SK-N-SH treated with all-trans-retinoic acid at 6 μM for 48 hours (cell line): ENCODE results near the gene HPN.
"Not testable (repeated sequence)": the region's sequence is repeated elsewhere in the genome, so short reads cannot be mapped to it uniquely, and the experiment has no call there.

Experiments used
- ATAC-seq: fragments of 200-7000 bp; cut with Tn5 transposase; 3 replicates; pipeline ENCODE4 v1.9.1; 2020; ENCODE audit warnings: mild to moderate bottlenecking, moderate library complexity
- ARNTL ChIP-seq: fragments of 450-650 bp; formaldehyde crosslinking; IDR thresholded peaks from 2 replicates; pipeline ENCODE4 v1.5.0; 2020; ENCODE audit warnings: low read depth, mild to moderate bottlenecking, moderate library complexity, borderline replicate concordance
- BACH2 ChIP-seq: fragments of 250-450 bp; sonication (Bioruptor Pico); IDR thresholded peaks from 2 replicates; pipeline ENCODE4 v1.9.0; 2021; ENCODE audit warnings: mild to moderate bottlenecking, borderline replicate concordance
- CSDC2 ChIP-seq: fragments of 250-450 bp; sonication (Bioruptor Pico); IDR thresholded peaks from 2 replicates; pipeline ENCODE4 v1.5.0; 2020; ENCODE audit warnings: mild to moderate bottlenecking, moderate library complexity
- ESRRG ChIP-seq: fragments of 250-450 bp; sonication (Bioruptor Pico); IDR thresholded peaks from 2 replicates; pipeline ENCODE4 v1.6.1; 2021; ENCODE audit warnings: mild to moderate bottlenecking
- ISL1 ChIP-seq: fragments of 250-450 bp; sonication (Bioruptor Pico); IDR thresholded peaks from 2 replicates; pipeline ENCODE4 v2.1.2; 2022; ENCODE audit warnings: mild to moderate bottlenecking, moderate library complexity
- OSR1 ChIP-seq: fragments of 250-450 bp; sonication (Bioruptor Pico); IDR thresholded peaks from 2 replicates; pipeline ENCODE4 v1.8.0; 2022; ENCODE audit warnings: moderate library complexity, mild to moderate bottlenecking, inconsistent platforms
- PPARA ChIP-seq: fragments of 250-450 bp; sonication (Bioruptor Pico); IDR thresholded peaks from 2 replicates; pipeline ENCODE4 v1.5.0; 2020; ENCODE audit warnings: mild to moderate bottlenecking, borderline replicate concordance
- RARB ChIP-seq: fragments of 250-450 bp; sonication (Bioruptor Pico); IDR thresholded peaks from 2 replicates; pipeline ENCODE4 v1.8.0; 2021; ENCODE audit warnings: mild to moderate bottlenecking, moderate library complexity
- TCF4 ChIP-seq: fragments of 250-450 bp; sonication (Bioruptor Pico); IDR thresholded peaks from 2 replicates; pipeline ENCODE4 v1.8.0; 2021; ENCODE audit warnings: mild to moderate bottlenecking, moderate library complexity, borderline replicate concordance
- TOX ChIP-seq: fragments of 250-450 bp; sonication (Bioruptor Pico); IDR thresholded peaks from 2 replicates; pipeline ENCODE4 v1.8.0; 2021; ENCODE audit warnings: mild to moderate bottlenecking, moderate library complexity, borderline replicate concordance
- ZC3H10 ChIP-seq: fragments of 250-450 bp; sonication (Bioruptor Pico); IDR thresholded peaks from 2 replicates; pipeline ENCODE4 v1.5.1; 2021; ENCODE audit warnings: mild to moderate bottlenecking, moderate library complexity
- ZFP3 ChIP-seq: fragments of 250-450 bp; sonication (Bioruptor Pico); IDR thresholded peaks from 2 replicates; pipeline ENCODE4 v1.5.0; 2020; ENCODE audit warnings: mild to moderate bottlenecking, moderate library complexity
- ZFP30 ChIP-seq: fragments of 450-650 bp; formaldehyde crosslinking; IDR thresholded peaks from 2 replicates; pipeline ENCODE4 v1.5.0; 2022; ENCODE audit warnings: mild to moderate bottlenecking, moderate library complexity
- ZNF565 ChIP-seq: fragments of 450-650 bp; formaldehyde crosslinking; conservative IDR thresholded peaks from 2 replicates; pipeline ENCODE4 v1.5.0; 2020; ENCODE audit warnings: low read depth, mild to moderate bottlenecking, moderate library complexity
- ZNF8 ChIP-seq: fragments of 450-650 bp; formaldehyde crosslinking; IDR thresholded peaks from 2 replicates; pipeline ENCODE4 v1.5.0; 2020; ENCODE audit warnings: mild to moderate bottlenecking, moderate library complexity
- TF ChIP-seq, protein P1 (sequence below): fragments of 250-450 bp; sonication (Bioruptor Pico); IDR thresholded peaks from 2 replicates; pipeline ENCODE4 v1.8.0; 2021; ENCODE audit warnings: low read depth, mild to moderate bottlenecking, moderate library complexity, borderline replicate concordance
- TF ChIP-seq, protein P2 (sequence below): fragments of 250-450 bp; sonication (Bioruptor Pico); IDR thresholded peaks from 2 replicates; pipeline ENCODE4 v1.5.0; 2020; ENCODE audit warnings: mild to moderate bottlenecking, moderate library complexity
- TF ChIP-seq, protein P3 (sequence below): fragments of 250-450 bp; sonication (Bioruptor Pico); IDR thresholded peaks from 2 replicates; pipeline ENCODE4 v1.5.1; 2021; ENCODE audit warnings: mild to moderate bottlenecking, moderate library complexity

Gene HPN

DNA sequence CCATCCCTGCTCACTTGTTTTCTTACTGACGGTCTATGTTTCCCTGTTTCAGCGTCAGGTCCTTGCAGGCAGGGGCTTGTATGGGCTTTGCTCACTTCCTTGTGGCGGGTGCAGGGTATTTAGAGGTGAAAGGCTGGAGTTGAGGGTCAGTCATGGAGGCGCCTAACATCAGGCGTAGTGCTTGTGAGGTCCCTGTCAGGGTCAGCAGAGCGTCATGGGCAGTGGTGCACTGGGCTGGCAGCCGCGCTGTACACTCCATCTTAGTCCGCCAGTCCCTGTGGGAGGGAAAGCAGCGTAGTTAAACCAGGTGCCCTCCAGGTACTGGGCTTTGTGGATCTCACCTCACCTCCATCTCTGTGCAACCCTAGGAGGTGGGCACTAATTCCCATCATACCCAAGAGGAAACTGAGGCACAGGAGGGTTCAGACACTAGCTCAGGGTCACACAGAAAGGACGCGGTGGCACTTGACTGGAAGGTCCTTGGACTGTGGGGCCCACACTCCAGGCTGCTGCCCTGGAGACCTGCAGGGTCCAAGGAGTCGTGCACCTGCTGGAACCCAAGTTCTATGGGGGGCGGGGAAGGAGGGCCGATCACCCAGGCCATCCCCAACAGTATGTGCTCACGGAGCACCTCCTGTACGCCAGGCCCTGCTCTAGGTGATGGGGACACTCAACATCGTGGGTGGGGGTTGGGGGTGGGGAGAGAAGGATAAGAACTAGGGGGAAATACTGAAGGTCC, 36.8 kb upstream of the HPN start:
- ATAC-seq, result no peak
- TF ChIP-seq TCF4 (CRISPR knock-in tag), result no peak
- TF ChIP-seq OSR1 (CRISPR knock-in tag), result no peak
- no peak for TF ChIP-seq ZC3H10 (CRISPR knock-in tag)
- TF ChIP-seq ARNTL (CRISPR knock-in tag), result no peak
- no peak for TF ChIP-seq CSDC2
- TF ChIP-seq ESRRG, result no peak
- no peak for TF ChIP-seq RARB
- TF ChIP-seq, protein P1, sequence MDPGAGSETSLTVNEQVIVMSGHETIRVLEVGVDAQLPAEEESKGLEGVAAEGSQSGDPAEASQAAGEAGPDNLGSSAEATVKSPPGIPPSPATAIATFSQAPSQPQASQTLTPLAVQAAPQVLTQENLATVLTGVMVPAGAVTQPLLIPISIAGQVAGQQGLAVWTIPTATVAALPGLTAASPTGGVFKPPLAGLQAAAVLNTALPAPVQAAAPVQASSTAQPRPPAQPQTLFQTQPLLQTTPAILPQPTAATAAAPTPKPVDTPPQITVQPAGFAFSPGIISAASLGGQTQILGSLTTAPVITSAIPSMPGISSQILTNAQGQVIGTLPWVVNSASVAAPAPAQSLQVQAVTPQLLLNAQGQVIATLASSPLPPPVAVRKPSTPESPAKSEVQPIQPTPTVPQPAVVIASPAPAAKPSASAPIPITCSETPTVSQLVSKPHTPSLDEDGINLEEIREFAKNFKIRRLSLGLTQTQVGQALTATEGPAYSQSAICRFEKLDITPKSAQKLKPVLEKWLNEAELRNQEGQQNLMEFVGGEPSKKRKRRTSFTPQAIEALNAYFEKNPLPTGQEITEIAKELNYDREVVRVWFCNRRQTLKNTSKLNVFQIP (CRISPR knock-in tag), result no peak
- TF ChIP-seq BACH2 (CRISPR knock-in tag), result no peak
- TF ChIP-seq PPARA (CRISPR knock-in tag), result no peak
- TF ChIP-seq, protein P2, sequence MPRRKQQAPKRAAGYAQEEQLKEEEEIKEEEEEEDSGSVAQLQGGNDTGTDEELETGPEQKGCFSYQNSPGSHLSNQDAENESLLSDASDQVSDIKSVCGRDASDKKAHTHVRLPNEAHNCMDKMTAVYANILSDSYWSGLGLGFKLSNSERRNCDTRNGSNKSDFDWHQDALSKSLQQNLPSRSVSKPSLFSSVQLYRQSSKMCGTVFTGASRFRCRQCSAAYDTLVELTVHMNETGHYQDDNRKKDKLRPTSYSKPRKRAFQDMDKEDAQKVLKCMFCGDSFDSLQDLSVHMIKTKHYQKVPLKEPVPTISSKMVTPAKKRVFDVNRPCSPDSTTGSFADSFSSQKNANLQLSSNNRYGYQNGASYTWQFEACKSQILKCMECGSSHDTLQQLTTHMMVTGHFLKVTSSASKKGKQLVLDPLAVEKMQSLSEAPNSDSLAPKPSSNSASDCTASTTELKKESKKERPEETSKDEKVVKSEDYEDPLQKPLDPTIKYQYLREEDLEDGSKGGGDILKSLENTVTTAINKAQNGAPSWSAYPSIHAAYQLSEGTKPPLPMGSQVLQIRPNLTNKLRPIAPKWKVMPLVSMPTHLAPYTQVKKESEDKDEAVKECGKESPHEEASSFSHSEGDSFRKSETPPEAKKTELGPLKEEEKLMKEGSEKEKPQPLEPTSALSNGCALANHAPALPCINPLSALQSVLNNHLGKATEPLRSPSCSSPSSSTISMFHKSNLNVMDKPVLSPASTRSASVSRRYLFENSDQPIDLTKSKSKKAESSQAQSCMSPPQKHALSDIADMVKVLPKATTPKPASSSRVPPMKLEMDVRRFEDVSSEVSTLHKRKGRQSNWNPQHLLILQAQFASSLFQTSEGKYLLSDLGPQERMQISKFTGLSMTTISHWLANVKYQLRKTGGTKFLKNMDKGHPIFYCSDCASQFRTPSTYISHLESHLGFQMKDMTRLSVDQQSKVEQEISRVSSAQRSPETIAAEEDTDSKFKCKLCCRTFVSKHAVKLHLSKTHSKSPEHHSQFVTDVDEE (CRISPR knock-in tag), result no peak

DNA sequence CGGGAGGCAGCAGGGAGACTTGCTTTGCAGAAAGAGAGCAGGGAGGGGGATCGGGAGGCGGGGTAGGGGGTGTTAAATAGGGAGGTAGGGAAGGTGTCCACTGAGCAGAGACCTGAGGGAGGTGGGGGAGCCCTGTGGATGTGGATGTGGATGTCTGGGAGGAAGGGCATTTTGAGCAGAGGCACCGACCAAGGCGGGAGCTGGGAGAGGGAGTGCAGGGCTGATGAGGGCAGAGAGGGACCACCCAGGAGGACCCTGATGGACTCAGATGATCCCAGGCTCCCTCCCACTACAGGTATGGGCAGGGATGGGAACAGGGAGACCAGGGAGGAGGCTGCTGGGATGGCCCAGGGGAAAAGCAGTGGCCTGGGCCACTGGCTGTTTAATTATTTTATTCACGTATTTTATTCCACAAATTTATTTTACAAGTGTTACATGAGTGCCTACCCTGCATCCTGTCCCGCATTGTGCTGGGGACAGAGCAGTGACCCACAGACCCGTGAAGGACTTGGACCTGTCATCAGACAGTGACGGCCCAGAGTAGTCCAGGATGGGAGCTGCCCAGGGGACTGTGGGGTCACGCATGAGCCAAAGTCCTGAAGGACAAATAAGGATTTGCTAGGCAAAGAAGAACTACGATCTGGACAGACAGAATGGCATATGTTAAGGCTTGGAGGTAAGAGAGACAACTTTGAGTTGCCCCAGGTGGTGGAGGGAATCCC, 36.1 kb upstream of the HPN start:
- TF ChIP-seq ESRRG (no peak), ZFP30 (CRISPR knock-in tag) (no peak), RARB (no peak), OSR1 (CRISPR knock-in tag) (no peak), ZC3H10 (CRISPR knock-in tag) (no peak), ISL1 (no peak), TOX (CRISPR knock-in tag) (no peak), ZNF8 (CRISPR knock-in tag) (no peak), PPARA (CRISPR knock-in tag) (no peak), ZFP3 (no peak), CSDC2 (no peak), ZNF565 (no peak), BACH2 (CRISPR knock-in tag) (no peak)
- TF ChIP-seq, protein P2 (CRISPR knock-in tag), result no peak
- TF ChIP-seq, protein P3, sequence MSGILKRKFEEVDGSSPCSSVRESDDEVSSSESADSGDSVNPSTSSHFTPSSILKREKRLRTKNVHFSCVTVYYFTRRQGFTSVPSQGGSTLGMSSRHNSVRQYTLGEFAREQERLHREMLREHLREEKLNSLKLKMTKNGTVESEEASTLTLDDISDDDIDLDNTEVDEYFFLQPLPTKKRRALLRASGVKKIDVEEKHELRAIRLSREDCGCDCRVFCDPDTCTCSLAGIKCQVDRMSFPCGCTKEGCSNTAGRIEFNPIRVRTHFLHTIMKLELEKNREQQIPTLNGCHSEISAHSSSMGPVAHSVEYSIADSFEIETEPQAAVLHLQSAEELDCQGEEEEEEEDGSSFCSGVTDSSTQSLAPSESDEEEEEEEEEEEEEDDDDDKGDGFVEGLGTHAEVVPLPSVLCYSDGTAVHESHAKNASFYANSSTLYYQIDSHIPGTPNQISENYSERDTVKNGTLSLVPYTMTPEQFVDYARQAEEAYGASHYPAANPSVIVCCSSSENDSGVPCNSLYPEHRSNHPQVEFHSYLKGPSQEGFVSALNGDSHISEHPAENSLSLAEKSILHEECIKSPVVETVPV (CRISPR knock-in tag), result no peak
- no peak for ATAC-seq

DNA sequence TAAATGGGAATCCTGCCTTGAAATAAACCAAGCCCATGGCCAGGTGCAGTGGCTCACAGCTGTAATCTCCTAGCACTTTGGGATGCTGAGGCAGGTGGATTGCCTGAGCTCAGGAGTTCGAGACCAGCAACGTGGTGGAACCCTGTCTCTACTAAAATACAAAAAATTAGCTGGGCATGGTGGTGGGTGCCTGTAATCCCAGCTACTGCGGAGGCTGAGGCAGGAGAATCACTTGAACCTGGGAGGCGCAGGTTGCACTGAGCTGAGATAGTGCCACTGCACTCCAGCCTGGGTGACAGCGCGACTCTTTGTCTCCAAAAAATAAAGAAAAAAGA, 35.5 kb upstream of the HPN start:
- ATAC-seq, result not testable (repeated sequence)
